ENCODE results near the gene CA10. TPM values are rescaled to one million over a fixed set of nuclear protein-coding genes. Genes with fewer than 3 reads are reported as not detected.

The CA10 gene
- total RNA-seq, 4 donors from 2014 or later = not detected

DNA sequence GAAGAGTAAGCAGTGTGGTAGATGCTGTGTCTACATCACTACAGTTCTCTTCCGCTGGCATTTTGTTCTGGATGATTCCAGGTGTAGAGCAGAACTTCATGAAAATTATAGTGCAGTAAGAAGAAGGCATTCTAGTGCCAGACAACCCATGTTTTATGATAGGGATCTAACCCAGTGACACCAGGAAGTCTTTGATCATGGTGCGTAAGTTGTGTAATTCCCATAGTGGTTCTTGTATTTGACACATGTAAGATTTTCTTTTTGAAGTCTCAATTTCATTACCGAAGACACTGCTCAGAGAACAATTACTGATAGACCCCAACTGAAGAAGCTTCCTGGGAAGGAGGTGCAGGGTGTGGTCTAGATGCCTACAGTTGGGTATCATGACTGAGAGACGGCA lies 356.9 kb downstream of the CA10 start:
- TF ChIP-seq, protein P1, sequence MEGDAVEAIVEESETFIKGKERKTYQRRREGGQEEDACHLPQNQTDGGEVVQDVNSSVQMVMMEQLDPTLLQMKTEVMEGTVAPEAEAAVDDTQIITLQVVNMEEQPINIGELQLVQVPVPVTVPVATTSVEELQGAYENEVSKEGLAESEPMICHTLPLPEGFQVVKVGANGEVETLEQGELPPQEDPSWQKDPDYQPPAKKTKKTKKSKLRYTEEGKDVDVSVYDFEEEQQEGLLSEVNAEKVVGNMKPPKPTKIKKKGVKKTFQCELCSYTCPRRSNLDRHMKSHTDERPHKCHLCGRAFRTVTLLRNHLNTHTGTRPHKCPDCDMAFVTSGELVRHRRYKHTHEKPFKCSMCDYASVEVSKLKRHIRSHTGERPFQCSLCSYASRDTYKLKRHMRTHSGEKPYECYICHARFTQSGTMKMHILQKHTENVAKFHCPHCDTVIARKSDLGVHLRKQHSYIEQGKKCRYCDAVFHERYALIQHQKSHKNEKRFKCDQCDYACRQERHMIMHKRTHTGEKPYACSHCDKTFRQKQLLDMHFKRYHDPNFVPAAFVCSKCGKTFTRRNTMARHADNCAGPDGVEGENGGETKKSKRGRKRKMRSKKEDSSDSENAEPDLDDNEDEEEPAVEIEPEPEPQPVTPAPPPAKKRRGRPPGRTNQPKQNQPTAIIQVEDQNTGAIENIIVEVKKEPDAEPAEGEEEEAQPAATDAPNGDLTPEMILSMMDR (IDR thresholded peaks at IDR 0.05) = no peak
- DNase-seq (ENCODE audit: low spot score) (no peak), ATAC-seq (ENCODE audit: low FRiP score) (no peak)

DNA sequence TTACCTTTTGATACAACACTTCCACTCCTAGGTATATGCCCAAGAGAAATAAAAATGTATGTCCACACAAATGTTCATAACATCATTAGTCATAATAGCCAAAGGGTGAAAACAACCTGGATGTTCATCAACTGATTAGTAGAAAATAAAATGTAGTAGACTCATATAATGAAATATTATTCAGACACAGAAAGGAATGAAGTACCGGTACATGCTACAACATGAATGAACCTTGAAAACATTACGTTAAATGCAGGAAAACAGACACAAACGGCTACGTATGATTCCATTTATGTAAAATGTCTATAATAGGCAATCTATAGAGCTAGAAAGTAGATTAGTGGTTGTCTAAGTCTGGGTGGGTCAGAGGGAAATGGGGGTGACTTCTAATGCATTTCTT lies 358.5 kb downstream of the CA10 start:
- TF ChIP-seq, protein P1 (IDR thresholded peaks at IDR 0.05) = no peak
- DNase-seq (ENCODE audit: low spot score) = no peak
- ATAC-seq (ENCODE audit: low FRiP score) = no peak

DNA sequence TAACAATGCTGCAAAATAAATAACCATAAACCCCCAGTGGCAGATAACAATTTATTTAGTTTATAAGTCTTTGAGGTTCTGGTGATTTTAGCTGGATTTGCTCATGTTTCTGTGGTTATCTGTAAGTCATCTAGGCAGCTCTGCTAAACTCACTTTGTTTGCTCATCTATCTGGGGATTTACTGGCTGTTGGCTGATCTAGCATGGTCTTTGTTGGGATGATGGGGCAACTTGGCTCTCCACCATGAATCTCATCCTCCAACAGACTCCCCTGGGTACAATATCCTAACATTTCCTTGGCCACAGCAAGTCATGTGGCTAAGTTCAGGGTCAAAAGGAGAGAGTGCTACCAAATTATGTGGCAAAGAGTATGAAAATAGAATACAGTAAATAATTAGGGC lies 359.3 kb downstream of the CA10 start:
- DNase-seq (ENCODE audit: low spot score) (no peak), ATAC-seq (ENCODE audit: low FRiP score) (no peak)
- TF ChIP-seq, protein P1 (IDR thresholded peaks at IDR 0.05) = no peak

DNA sequence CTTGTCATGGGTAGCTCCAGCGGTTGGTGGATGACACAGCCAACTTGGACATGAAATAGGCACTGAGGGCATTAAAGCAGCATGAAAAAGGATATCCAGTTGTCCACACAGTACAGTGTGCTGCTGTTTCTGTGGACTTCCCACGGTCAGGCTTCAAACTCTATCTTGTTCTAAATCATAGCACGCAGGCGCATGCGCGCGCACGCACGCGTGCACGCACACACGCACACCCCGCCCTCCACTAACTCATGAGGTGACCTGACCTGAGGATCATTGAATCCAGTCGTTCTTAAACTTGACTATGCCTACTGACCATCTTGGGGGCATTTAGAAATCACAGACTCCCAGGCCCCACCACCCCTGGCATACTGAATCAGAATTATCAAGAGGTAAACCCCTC lies 361.4 kb downstream of the CA10 start:
- ATAC-seq (ENCODE audit: low FRiP score) (no peak), DNase-seq (ENCODE audit: low spot score) (no peak)
- TF ChIP-seq, protein P1 (IDR thresholded peaks at IDR 0.05) = no peak

DNA sequence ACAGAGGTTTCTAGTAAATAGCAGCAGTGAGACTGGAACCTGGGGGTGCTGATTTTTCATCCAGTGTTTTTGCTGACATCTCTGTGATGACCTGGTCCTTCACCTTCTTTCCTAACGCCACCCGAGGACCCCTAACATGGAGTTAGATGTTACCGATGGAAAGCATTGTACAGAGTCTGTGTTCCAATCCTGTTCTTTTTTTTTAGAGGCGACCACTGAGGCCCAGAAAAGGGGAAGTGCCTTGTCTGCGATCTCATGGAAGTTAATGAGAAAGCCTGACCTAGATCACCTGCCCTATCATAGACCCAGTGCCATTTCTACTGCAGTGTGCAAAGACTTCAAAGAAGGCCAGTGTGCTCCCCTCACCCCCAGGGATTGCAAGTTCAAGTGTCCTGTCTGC lies 362.5 kb downstream of the CA10 start:
- DNase-seq (ENCODE audit: low spot score) = no peak
- TF ChIP-seq, protein P1 (IDR thresholded peaks at IDR 0.05) = no peak
- no peak for ATAC-seq (ENCODE audit: low FRiP score)

DNA sequence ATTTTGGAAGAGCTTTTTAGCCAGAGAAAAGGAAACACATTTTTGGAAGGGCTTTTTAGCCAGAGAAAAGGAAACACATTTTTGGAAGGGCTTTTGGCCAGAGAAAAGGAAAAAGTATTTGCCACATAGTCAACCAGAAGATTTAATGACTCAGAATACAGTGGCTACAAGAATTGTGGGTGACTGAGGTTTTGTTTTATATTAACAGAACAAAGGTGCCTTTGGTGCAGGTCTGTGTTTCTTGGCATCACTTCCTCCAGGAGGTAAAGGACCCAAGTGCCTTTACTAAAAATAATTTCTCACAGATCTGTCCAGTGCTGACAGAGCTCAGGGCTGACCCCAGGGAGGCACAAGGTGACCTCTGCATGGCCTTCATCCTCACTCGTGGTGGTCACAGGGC lies 363.1 kb downstream of the CA10 start:
- ATAC-seq (ENCODE audit: low FRiP score) (no peak), DNase-seq (ENCODE audit: low spot score) (no peak)
- TF ChIP-seq, protein P1 (IDR thresholded peaks at IDR 0.05) = no peak

DNA sequence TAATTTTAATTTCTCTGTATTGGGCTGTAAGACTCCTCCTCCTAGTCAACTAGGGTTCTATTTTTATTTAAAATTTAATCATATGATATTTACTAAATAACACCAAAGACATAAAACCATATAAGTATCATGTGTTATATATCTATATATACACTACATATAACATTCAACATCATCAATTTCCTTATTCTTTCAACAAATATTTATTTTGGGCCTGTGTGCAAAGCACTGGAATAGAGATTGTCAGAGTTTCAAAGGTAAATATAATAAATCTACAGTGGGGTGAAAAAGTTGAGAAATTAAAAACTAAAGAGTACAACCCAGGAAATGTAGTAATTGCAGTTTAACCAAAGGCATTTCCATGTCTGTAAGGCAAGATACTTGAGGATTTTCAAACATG lies 364.0 kb downstream of the CA10 start:
- ATAC-seq (ENCODE audit: low FRiP score) = no peak

More for the DNA sequence above, 364.0 kb downstream of the CA10 start:
- TF ChIP-seq, protein P1 (IDR thresholded peaks at IDR 0.05) = no peak
- no peak for DNase-seq (ENCODE audit: low spot score)
